Transverse colon (tissue), 4 donors: ENCODE results near the gene PCID2. TPM values are rescaled to one million over a fixed set of nuclear protein-coding genes. Genes with fewer than 3 reads are reported as not detected.

Experiments
- DNase-seq: peaks from one replicate; pipeline ENCODE4 v3.0.0-alpha.2; 2019
- H3K27ac ChIP-seq, 4 donors: fragments of 200-600 bp; sonication (generic); 2 replicates each; pipeline ENCODE4 v1.5.1; 2016 to 2018; ENCODE audit warnings: inconsistent platforms in 4 of 4
- H3K27me3 ChIP-seq: fragments of 200-600 bp; sonication (generic); 2 replicates; pipeline ENCODE4 v1.5.1; 2017; ENCODE audit warnings: inconsistent platforms
- H3K36me3 ChIP-seq, 4 donors: fragments of 200-600 bp; sonication (generic); 2 replicates each; pipeline ENCODE4 v1.5.1; 2017 to 2019; ENCODE audit warnings: inconsistent platforms in 4 of 4
- H3K4me1 ChIP-seq, 4 donors: fragments of 200-600 bp; sonication (generic); 2 replicates each; pipeline ENCODE4 v1.5.1; 2017 to 2020; ENCODE audit warnings: inconsistent platforms in 4 of 4
- H3K4me3 ChIP-seq, 4 donors: fragments of 200-600 bp; sonication (generic); 1 replicate in 1 of 4; 2 replicates in 3 of 4; pipeline versions ENCODE4 v1.5.1 to v1.6.1; 2017 to 2019; ENCODE audit warnings: inconsistent platforms in 4 of 4
- H3K9me3 ChIP-seq, 2 donors: fragments of 200-600 bp; sonication (generic); 2 replicates each; pipeline ENCODE4 v1.5.1; 2017 to 2019; ENCODE audit warnings: inconsistent platforms in 2 of 2
- EP300 ChIP-seq: sonication (generic); formaldehyde crosslinking; IDR thresholded peaks from one replicate; pipeline ENCODE4 v1.6.1; 2017; ENCODE audit warnings: antibody characterized with exemption, low read depth
- POLR2A ChIP-seq: fragments of 450-650 bp; IDR thresholded peaks from one replicate; pipeline ENCODE4 v1.6.1; 2016; ENCODE audit warnings: antibody characterized with exemption, mild to moderate bottlenecking, moderate library complexity
- POLR2AphosphoS5 ChIP-seq, 3 donors: sonication (generic); formaldehyde crosslinking; IDR thresholded peaks; one replicate each; pipeline ENCODE4 v1.6.1; 2016; ENCODE audit warnings: antibody characterized with exemption in 3 of 3
- whole genome bisulfite sequencing, 2 donors: methylation state at CpG; one replicate each; pipeline ENCODE4 v1.1.5; 2018; ENCODE audit warnings: low coverage in 1 of 2; 5-methylcytosine and 5-hydroxymethylcytosine counted together
- in situ Hi-C, 4 donors: fragments of 200-750 bp; cut with MboI; loops; one replicate each; pipeline versions ENCODE4 v1.15.0 to v1.15.1; 2017; ENCODE audit warnings: low sequenced_read_pairs in 3 of 4, low pct_ligation_motif_present in 1 of 4, low pct_unique_long_range_greater_than_20kb in 1 of 4
- intact Hi-C: fragments of 100-400 bp; cut with DNase I; formaldehyde crosslinking; loops from one replicate; pipeline ENCODE4 v1.15.1; 2023; ENCODE audit warnings: low total_unique reads
- total RNA-seq, 4 donors: library from RNA; depleted of rRNA; stranded (reverse); fragments of >200 nt; gene quantifications; one replicate each; pipeline ENCODE4 v1.1.0, GENCODE V29; 2016
- TF ChIP-seq, protein P1 (sequence below), 5 experiments: fragments of 200-600 bp in 3 of 5; fragments of 450-650 bp in 2 of 5; sonication (generic) in 3 of 5; IDR thresholded peaks; 1 replicate in 2 of 5; 2 replicates in 3 of 5; pipeline ENCODE4 v1.5.1; 2016 to 2017; ENCODE audit warnings: antibody characterized with exemption in 5 of 5, inconsistent platforms in 3 of 5, mild to moderate bottlenecking in 2 of 5, moderate library complexity in 1 of 5

PCID2 gene
- total RNA-seq, 4 donors from 2014 or later: 13.1 to 87.6 (median 41.3) TPM

DNA sequence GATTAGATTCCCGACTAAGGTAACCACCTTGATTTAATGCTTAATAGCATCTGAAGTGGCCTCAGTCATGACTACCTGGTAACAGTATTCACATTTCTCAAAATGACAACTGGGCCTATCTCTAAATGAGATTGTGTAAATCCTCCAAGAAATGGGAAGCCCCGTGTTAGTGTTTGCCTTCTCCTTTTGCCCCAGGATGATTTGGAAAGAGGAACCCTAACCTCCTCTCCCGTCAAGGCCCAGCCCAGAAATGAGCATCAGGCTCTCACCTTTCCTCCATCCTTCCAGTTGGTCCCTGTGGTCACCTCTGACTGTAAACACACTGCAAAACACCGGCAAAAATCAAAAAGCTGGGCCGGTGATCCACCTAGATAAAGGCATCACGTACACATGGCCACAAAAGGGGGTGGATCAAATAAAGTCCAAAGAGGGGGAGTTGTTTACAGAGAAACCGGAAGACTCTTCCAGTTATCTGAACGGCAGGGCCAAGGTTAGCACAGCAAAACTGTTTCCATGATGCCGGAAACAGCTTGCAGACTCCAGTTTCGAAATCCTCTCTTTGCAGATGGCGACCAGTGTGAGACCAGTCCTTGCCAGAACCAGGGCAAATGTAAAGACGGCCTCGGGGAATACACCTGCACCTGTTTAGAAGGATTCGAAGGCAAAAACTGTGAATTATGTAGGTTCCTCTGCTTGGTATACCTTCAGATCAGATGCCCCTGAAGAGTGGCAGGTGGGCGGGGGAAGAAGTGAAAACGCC is 69.5 kb downstream of the PCID2 start:
- no peak for DNase-seq
- in situ Hi-C loops: no loop called here
- Histone ChIP-seq H3K27ac (no peak overlapping the region), H3K4me1 (no peaks in the 10 kb centered on the region), H3K36me3 (no peaks in the 10 kb centered on the region), H3K27me3 (no peaks in the 10 kb centered on the region), H3K9me3 (no peaks in the 10 kb centered on the region), H3K4me3 (no peak overlapping the region)
- no peak for TF ChIP-seq POLR2AphosphoS5 (IDR thresholded peaks at IDR 0.05)
- TF ChIP-seq, protein P1, sequence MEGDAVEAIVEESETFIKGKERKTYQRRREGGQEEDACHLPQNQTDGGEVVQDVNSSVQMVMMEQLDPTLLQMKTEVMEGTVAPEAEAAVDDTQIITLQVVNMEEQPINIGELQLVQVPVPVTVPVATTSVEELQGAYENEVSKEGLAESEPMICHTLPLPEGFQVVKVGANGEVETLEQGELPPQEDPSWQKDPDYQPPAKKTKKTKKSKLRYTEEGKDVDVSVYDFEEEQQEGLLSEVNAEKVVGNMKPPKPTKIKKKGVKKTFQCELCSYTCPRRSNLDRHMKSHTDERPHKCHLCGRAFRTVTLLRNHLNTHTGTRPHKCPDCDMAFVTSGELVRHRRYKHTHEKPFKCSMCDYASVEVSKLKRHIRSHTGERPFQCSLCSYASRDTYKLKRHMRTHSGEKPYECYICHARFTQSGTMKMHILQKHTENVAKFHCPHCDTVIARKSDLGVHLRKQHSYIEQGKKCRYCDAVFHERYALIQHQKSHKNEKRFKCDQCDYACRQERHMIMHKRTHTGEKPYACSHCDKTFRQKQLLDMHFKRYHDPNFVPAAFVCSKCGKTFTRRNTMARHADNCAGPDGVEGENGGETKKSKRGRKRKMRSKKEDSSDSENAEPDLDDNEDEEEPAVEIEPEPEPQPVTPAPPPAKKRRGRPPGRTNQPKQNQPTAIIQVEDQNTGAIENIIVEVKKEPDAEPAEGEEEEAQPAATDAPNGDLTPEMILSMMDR (IDR thresholded peaks at IDR 0.05): no peak
- TF ChIP-seq EP300: no peak
- intact Hi-C loops: no loop called here
- 75 to 79% methylated on average over 5 to 16 of the region's 16 CpGs for WGBS, 2 donors

- H3K36me3 ChIP-seq: no peaks in the 10 kb centered on the region
- 86% methylated on average over 9 to 11 of the region's 11 CpGs for WGBS, 2 donors
- no peak for TF ChIP-seq POLR2A
- TF ChIP-seq, protein P1 (IDR thresholded peaks at IDR 0.05): no peak
- TF ChIP-seq EP300: no peak
- no peak for TF ChIP-seq POLR2AphosphoS5 (IDR thresholded peaks at IDR 0.05)
- intact Hi-C loops (no loop called here), in situ Hi-C loops (no loop called here)
- no peak overlapping the region for H3K27ac ChIP-seq
- H3K27me3 ChIP-seq: no peaks in the 10 kb centered on the region
- no peak overlapping the region for H3K4me3 ChIP-seq
- DNase-seq: no peak
- no peaks in the 10 kb centered on the region for H3K9me3 ChIP-seq
- no peaks in the 10 kb centered on the region for H3K4me1 ChIP-seq
Observed at GRCh38 chr13:113137691-113138298, 70.7 kb downstream of the PCID2 start.

- H3K4me1 ChIP-seq: no peaks in the 10 kb centered on the region
- 61 to 100% methylated on average over 1 to 2 of the region's 2 CpGs for WGBS, 2 donors
- no peak overlapping the region for H3K4me3 ChIP-seq
- intact Hi-C loops (no loop called here), in situ Hi-C loops (no loop called here)
- H3K27ac ChIP-seq: no peak overlapping the region
- no peaks in the 10 kb centered on the region for H3K36me3 ChIP-seq
- H3K9me3 ChIP-seq: no peaks in the 10 kb centered on the region
- DNase-seq: no peak
- TF ChIP-seq EP300 (no peak), POLR2AphosphoS5 (IDR thresholded peaks at IDR 0.05) (no peak), POLR2A (no peak)
- TF ChIP-seq, protein P1 (IDR thresholded peaks at IDR 0.05): no peak
- peaks cover 3% of the 10 kb centered on the region for H3K27me3 ChIP-seq
Observed at GRCh38 chr13:113135281-113135760, 73.1 kb downstream of the PCID2 start.

GRCh38 chr13:113129921-113130750 is 78.3 kb downstream of the PCID2 start:
- no peaks in the 10 kb centered on the region for H3K36me3 ChIP-seq
- in situ Hi-C loops: no loop called here
- 76% methylated on average over 60 of the region's 60 CpGs; no CpG with 5 or more reads in 1 of the 2 donors for WGBS, 2 donors
- TF ChIP-seq, protein P1 (IDR thresholded peaks at IDR 0.05): no peak
- TF ChIP-seq POLR2AphosphoS5 (IDR thresholded peaks at IDR 0.05): no peak
- TF ChIP-seq POLR2A: no peak
- TF ChIP-seq EP300: no peak
- intact Hi-C loops: no loop called here
- no peaks in the 10 kb centered on the region for H3K9me3 ChIP-seq
- H3K4me3 ChIP-seq: peak overlapping the region in 1 of 4 donors; percentile 9
- H3K27me3 ChIP-seq: peaks cover 16% of the 10 kb centered on the region
- H3K27ac ChIP-seq: no peak overlapping the region
- H3K4me1 ChIP-seq: no peaks in the 10 kb centered on the region
- no peak for DNase-seq
